Body of pancreas (tissue), 4 donors: Measurements from ENCODE around the gene DOC2B. TPM values are rescaled to one million over a fixed set of nuclear protein-coding genes. Genes with fewer than 3 reads are reported as not detected.

ENCODE experiments used
- ATAC-seq: fragments of 150-250 bp; one replicate; pipeline ENCODE4 v1.9.1; 2016
- DNase-seq, 4 donors: peaks; one replicate each; pipeline ENCODE4 v3.0.0-alpha.2; 2019
- H3K27ac ChIP-seq, 4 donors: fragments of 200-600 bp; sonication (generic); 1 replicate in 3 of 4; 2 replicates in 1 of 4; pipeline versions ENCODE4 v1.5.1 to v1.6.1; 2016 to 2019; ENCODE audit warnings: mild to moderate bottlenecking in 1 of 4, mixed read lengths in 1 of 4, moderate library complexity in 1 of 4
- H3K27me3 ChIP-seq, 2 donors: fragments of 200-600 bp; sonication (generic); one replicate each; pipeline ENCODE4 v1.6.0; 2016; ENCODE audit warnings: mild to moderate bottlenecking in 1 of 2
- H3K36me3 ChIP-seq, 2 donors: fragments of 200-600 bp; sonication (generic); replicated peaks in 1 of 2; 2 replicates each; pipeline ENCODE4 v1.5.1; 2016; ENCODE audit warnings: low read depth in 2 of 2; ENCODE audit not compliant: insufficient read depth in 1 of 2
- H3K4me1 ChIP-seq: fragments of 200-600 bp; sonication (generic); one replicate; pipeline ENCODE4 v1.6.0; 2016
- H3K4me3 ChIP-seq, 2 donors: fragments of 200-600 bp; sonication (generic); 1 replicate in 1 of 2; 2 replicates in 1 of 2; pipeline ENCODE4 v1.5.1; 2016 to 2019
- H3K9me3 ChIP-seq, 3 donors: fragments of 200-600 bp; sonication (generic); 1 replicate in 2 of 3; 2 replicates in 1 of 3; pipeline ENCODE4 v1.5.1; 2016
- POLR2A ChIP-seq, 3 donors: fragments of 450-650 bp; IDR thresholded peaks; one replicate each; pipeline ENCODE4 v1.6.1; 2016; ENCODE audit warnings: antibody characterized with exemption in 3 of 3, mild to moderate bottlenecking in 2 of 3
- WGBS, 2 donors: methylation state at CpG; one replicate each; pipeline ENCODE4 v1.1.5; 2017; 5-methylcytosine and 5-hydroxymethylcytosine counted together
- intact Hi-C: fragments of 100-400 bp; cut with DNase I; formaldehyde crosslinking; loops from one replicate; pipeline ENCODE4 v1.15.1; 2023
- total RNA-seq, 2 donors: library from RNA; depleted of rRNA; stranded (reverse); fragments of >200 nt; gene quantifications; one replicate each; pipeline ENCODE4 v1.1.0, GENCODE V29; 2016
- TF ChIP-seq, protein P1 (sequence below), 7 experiments: fragments of 450-650 bp in 4 of 7; fragments of 200-600 bp in 3 of 7; sonication (generic) in 3 of 7; IDR thresholded peaks; one replicate each; pipeline ENCODE4 v1.5.1; 2016 to 2019; ENCODE audit warnings: antibody characterized with exemption in 7 of 7

Gene DOC2B
- total RNA-seq, 2 donors from 2014 or later, result 20.0 to 22.4 TPM

DNA sequence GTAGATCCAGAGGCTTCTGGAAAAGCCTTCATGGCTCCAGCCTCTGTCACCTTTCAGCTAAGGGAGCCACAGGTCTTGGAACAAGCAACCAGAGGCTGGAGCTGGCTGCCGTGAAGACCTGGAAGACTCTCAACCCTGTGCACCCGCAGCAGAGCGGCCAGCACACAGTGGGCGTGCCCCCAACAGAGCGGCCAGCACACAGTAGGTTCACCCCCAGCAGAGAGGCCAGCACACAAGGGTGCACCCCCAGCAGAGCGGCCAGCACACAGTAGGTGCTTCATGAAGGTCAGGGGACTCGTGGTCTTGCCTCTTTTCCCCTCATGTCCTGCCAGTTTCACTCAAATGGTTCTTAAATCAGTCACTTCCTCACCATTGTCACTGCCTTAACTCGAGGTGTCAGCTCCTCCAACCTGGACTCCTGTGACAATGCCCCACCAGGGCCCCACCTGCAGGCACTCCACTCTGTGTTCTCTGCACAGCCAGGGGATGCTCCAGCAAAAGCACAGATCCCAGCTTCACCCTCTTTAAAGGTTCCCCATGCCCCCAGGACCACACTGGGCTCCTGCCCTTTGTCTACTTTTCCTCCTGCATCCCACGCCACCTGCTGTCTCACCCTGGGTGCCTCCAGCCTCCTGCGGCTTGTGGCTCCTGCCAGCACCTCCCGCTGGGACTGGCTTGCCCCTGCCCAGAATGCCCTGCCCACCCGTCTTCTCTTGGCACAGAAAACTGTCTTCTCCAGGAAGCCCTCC, 42.4 kb upstream of the DOC2B start:
- WGBS, 2 donors, result 76 to 86% methylated on average over 7 to 12 of the region's 12 CpGs
- Histone ChIP-seq H3K27ac (no peak overlapping the region), H3K9me3 (no peaks in the 10 kb centered on the region), H3K27me3 (no peaks in the 10 kb centered on the region), H3K36me3 (no peaks in the 10 kb centered on the region), H3K4me1 (no peaks in the 10 kb centered on the region), H3K4me3 (no peak overlapping the region)
- TF ChIP-seq POLR2A (IDR thresholded peaks at IDR 0.05), result no peak
- TF ChIP-seq, protein P1, sequence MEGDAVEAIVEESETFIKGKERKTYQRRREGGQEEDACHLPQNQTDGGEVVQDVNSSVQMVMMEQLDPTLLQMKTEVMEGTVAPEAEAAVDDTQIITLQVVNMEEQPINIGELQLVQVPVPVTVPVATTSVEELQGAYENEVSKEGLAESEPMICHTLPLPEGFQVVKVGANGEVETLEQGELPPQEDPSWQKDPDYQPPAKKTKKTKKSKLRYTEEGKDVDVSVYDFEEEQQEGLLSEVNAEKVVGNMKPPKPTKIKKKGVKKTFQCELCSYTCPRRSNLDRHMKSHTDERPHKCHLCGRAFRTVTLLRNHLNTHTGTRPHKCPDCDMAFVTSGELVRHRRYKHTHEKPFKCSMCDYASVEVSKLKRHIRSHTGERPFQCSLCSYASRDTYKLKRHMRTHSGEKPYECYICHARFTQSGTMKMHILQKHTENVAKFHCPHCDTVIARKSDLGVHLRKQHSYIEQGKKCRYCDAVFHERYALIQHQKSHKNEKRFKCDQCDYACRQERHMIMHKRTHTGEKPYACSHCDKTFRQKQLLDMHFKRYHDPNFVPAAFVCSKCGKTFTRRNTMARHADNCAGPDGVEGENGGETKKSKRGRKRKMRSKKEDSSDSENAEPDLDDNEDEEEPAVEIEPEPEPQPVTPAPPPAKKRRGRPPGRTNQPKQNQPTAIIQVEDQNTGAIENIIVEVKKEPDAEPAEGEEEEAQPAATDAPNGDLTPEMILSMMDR (IDR thresholded peaks at IDR 0.05), result no peak
- intact Hi-C loops, result no loop called here
- DNase-seq, result peak in 1 of 4 donors; percentile 7
- no peak for ATAC-seq

GRCh38 chr17:222172-222571, 40.7 kb upstream of the DOC2B start:
- Histone ChIP-seq H3K27ac (no peak overlapping the region), H3K9me3 (no peaks in the 10 kb centered on the region), H3K4me3 (no peak overlapping the region), H3K27me3 (no peaks in the 10 kb centered on the region), H3K4me1 (no peaks in the 10 kb centered on the region), H3K36me3 (no peaks in the 10 kb centered on the region)
- WGBS, 2 donors, result 78 to 80% methylated on average over 6 to 8 of the region's 8 CpGs
- TF ChIP-seq POLR2A (IDR thresholded peaks at IDR 0.05), result no peak
- TF ChIP-seq, protein P1 (IDR thresholded peaks at IDR 0.05), result no peak
- DNase-seq (peak in 1 of 4 donors; percentile 14), ATAC-seq (no peak)
- intact Hi-C loops, result no loop called here

GRCh38 chr17:219696-220095, 38.2 kb upstream of the DOC2B start:
- 91 to 94% methylated on average over 9 to 10 of the region's 10 CpGs for WGBS, 2 donors
- Histone ChIP-seq H3K27me3 (no peaks in the 10 kb centered on the region), H3K36me3 (peaks cover 0 to 3% of the 10 kb centered on the region in 2 donors), H3K9me3 (no peaks in the 10 kb centered on the region), H3K4me1 (no peaks in the 10 kb centered on the region), H3K27ac (no peak overlapping the region), H3K4me3 (no peak overlapping the region)
- intact Hi-C loops, result no loop called here
- DNase-seq, result peak in 2 of 4 donors; percentile 3 to 7
- ATAC-seq, result no peak
- TF ChIP-seq, protein P1 (IDR thresholded peaks at IDR 0.05), result no peak

DNA sequence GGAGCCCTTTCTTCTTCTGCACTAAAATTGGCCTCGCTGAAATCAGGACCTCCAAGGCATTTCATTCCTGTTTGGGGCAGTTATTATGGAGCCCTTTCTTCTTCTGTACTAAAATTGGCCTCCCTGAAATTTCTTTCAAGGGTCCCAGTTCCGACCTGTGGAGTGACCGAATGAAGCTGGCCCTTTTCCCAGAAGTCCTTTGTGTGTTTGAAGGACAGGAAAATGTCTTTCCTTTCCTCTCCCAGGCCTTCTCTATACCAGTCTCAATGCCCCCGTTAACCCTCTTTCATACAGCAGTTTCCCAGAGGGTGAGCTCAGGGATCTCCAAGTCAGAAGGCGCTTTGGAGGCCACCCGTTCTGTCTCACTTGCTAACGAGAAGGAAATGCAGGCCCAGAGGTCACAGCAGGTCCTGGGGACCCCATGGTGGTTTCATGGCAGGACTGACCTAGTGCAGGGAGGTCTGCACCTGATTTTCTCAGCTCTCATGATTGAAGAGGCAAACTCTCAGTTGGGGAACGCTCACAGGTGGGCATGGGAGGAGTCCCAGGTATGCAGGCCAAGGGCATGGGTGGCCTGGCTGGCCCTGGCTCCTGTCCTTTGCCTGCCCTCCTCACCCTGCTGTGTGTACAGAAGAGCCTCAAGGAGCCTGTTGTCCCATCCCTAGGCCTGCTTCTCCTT, 37.1 kb upstream of the DOC2B start:
- Histone ChIP-seq H3K27ac (no peak overlapping the region), H3K27me3 (no peaks in the 10 kb centered on the region), H3K36me3 (peaks cover 0 to 3% of the 10 kb centered on the region in 2 donors), H3K9me3 (no peaks in the 10 kb centered on the region), H3K4me1 (no peaks in the 10 kb centered on the region), H3K4me3 (no peak overlapping the region)
- no peak for ATAC-seq
- WGBS, 2 donors, result 74 to 90% methylated on average over 7 to 8 of the region's 8 CpGs
- peak in 1 of 4 donors; percentile 10 for DNase-seq
- TF ChIP-seq, protein P1 (IDR thresholded peaks at IDR 0.05), result no peak
- TF ChIP-seq POLR2A (IDR thresholded peaks at IDR 0.05), result no peak
- intact Hi-C loops, result no loop called here
